Activated CD8-positive, alpha-beta memory T cell treated with anti-CD3 and anti-CD28 coated beads for 4 hours (primary cell): ENCODE results near the gene CRYGN.

Source experiments
- DNase-seq, 2 donors: peaks; one replicate each; pipeline ENCODE4 v3.0.0-alpha.2; 2020; ENCODE audit warnings: low read depth in 2 of 2

Gene CRYGN, protein sequence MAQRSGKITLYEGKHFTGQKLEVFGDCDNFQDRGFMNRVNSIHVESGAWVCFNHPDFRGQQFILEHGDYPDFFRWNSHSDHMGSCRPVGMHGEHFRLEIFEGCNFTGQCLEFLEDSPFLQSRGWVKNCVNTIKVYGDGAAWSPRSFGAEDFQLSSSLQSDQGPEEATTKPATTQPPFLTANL

DNA sequence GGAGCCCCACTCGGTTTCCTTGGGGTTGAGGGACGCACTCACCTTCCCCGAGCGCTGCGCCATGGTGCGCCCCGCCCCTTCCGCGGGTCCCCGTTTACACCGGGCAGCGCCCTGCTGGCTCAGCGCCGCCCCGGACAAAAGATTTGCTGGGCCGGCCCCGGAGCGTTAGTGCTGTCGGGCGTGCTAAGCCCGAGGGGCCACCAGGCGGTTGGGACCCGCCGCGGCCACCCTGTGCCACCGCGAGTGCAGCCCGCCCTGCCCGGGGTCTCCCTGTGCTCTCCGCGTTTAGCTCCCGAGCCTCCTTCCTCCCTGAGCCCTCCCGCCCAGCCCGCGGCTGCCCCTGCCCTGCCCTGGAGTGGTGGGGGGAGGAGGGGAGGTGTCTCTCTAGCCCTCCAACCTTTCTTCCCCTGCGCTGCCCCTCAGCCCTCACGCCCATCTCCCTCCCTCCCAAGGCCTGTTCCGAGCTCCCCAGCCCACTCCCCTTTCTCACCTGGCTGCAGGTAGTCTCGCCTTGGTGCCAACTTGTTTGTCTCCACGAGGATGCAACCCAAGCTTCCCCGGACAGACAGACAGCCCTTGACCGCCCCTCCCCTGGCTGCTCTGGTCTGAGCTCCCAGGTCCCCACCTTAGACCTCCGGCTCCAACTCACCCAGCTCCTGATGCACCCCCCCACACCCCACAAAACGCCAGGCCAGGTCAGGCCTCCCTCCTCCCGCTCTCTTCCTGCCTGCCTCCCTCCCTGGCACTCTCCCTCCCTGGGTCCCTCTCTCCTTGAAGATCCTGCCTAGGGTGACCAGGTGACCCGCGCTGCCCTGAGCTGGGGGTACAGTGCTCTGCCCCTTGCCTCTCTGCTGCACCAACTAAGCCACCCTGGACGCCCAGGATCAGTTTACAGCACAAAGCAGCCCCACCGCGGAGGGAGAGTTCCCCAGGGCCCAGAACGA is at the start of gene CRYGN:
Gene CRYGN (minus strand): TSS at position 287 of the 944 bp plus-strand sequence. CDS start 224 bp downstream, at position 63.
- no peak for DNase-seq

DNA sequence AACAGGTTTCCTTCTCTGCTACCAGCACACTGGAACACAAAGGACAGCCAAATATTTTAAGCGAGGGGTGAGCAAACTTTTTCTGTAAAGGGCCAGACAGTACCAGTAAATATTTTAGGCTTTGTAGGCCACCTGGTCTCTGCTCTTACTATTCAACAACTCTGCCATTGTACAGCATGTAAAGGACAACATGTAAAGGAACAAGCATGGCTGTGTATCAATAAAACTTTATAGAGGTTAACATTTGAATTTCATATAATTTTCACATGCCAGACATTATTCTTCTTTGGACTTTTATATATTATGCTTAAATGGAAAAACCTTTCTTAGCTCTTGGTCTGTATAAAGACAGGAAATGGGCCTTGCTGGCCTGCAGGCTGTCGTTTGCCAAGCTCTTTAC is 49.6 kb upstream of the CRYGN start:
- DNase-seq: no peak

DNA sequence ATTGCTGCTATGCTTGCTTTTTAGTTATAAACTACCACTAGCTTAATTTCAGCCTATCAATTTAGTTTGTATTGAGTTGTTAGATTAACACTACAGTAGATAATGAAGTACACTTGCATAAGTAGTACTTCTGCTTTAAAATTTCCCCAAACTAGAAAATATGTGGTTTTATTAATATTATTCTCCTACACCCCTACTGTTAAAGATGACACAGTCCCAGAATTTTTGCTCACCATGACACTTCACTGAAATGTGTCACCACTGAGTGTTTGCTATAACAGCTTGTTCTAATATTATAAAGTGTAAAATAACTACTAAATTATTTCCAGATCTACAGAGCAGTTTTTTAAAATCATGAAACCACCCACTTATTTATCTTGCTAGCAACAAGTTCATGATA is 48.2 kb upstream of the CRYGN start:
- DNase-seq: no peak

DNA sequence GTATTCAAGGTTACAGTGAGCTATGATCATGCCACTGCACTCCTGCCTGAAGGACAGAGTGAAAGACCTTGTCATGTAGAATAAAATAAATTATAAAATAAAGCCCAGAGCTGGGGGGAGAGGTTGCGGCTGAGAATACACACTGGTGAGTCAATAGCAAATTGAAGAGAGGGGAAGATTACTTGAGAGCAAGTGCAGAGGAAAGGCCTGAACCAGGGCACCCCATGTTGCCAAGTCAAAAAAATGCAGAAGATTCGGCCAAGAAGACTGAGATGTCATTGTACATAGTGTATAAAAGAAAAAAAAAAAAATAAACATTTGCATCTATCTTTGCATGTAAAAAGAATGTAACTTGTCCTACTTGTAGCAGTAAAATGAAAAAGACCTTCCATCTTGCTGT is 47.3 kb upstream of the CRYGN start:
- no peak for DNase-seq

DNA sequence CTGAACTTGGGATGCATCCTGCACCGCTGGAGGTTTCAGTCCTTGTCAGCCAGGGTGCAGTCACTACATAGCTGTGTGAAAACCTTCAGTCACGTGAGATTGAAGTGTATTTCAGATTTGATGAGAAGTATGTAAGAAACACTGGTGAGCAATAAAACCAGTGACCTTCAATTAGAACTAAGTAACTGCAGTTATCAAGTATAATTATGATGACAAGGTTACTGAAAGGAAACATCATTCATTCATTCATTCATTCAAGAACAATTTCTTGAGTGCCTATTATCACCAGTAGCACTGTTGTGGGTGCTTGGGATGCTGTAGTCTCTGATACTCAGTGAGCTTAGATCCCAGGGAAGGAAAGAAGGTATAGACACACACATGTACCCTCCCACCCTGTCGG is 46.1 kb upstream of the CRYGN start:
- no peak for DNase-seq

DNA sequence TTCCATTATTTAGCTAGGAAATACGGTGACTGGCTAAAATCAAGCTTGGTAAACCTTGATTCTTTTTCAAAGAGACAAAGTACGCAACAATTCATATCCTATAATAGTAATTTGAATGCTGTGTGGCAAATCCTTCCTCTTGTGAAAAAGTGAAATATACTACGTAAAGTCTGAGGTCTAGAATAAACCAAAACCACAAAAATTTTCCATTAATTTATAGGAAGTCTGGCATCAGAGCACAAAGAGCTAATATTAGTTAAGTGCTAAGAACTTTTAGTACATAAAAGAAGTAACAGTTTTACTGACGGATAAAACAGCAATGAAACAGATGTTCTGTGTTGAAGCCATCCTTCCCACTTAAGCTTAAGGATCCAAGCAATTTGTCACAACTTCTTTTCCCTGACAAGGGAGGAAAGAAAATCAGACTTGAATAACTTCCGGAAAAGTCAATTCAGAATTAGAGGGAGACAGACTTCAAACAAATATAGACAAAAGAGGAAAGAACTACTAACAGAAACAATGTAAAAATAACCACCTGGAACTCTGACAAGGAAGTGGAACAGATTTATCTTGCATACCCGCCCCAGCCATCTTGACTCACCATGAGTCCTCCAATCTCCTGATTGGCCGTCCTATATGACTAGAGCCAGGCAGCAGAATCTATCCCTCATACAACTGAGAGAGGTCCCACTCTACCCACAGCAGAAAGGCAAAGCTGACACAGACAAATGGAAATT is 45.2 kb upstream of the CRYGN start:
- DNase-seq: no peak

DNA sequence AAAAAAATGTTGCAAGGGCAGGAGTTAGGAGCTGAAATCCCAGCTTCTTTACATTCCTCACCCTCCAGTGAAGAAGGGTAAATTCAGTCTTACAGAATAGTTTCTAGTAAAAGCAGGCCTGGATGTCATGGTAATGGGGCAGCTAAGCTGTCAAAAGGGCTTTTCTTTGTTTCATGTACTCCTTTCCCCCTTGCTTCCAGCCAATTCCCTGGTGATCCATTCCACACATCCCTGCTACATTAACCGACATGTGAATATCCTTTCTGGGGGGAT is 43.7 kb upstream of the CRYGN start:
- DNase-seq: no peak

DNA sequence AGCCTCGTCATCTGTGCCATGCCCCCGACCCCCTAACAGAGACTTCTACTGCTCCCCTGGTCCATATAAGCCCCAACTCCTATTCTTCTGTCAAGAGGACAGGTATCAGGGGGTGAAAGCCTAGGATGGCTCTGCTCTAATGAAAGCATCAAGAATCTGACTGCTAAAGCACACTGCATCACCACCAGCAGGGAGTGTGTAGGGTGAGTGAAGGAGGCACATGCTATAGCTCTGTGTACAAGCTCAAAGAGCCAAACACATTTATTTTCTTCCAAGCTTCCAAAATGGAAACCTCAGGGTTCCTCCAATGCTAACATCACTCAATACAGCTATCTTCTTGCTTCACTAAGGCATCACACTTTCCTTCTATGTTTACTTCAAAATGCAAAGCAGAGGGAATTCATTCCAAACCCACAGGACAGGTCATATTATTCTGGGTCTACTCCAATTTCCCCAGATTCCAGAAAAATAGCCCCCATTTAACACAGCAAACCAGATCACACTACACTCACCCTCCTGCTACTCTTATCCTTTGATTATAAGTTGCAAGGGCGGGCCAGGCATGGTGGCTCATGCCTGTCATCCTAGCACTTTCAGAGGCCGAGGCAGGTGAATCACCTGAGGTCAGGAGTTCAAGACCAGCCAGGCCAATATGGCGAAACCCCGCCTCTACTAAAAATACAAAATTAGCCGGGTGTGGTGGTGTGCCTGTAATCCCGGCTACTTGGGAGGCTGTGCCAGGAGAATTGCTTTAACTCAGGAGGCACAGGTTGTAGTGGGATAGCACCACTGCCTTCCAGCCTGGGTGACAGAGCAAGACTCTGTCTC is 43.2 kb upstream of the CRYGN start:
- DNase-seq: no peak

DNA sequence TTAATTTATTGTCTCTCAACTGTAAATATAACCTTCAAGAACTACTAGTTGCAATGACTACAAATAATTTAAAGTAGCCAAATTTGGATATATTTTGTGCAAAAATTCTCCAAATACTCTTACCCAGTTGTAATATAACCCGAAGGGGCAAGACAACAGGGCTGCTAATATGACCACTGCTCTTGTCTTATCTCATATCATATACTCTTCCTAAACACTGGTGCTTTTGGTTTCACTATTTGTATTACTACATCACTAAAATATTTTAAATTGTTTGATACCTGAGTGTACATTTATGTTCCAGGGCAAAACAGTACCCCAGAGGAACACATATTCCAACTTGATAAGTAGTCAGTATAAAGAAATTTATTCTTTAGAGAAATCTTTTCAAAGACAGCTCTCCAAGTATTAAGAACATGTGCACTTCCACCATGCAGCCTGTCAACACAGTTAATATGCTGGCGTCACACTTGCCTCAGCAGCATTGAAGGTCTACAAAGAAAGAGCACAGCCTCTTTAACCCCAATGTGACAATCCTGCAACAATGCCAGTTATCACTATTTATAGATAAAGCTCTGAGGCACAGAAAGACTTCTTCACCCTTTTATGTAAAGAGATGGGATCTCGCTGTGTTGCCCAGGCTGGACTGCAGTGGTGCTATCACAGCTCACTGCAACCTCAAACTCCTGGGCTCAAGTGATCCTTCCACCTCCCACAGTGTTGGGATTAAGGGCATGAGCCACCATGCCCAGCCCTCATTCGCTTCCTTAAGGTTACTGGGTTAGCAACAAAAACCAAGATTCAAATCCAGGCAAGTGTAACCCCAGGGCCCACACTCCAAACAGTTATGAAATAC is 41.9 kb upstream of the CRYGN start:
- no peak for DNase-seq

DNA sequence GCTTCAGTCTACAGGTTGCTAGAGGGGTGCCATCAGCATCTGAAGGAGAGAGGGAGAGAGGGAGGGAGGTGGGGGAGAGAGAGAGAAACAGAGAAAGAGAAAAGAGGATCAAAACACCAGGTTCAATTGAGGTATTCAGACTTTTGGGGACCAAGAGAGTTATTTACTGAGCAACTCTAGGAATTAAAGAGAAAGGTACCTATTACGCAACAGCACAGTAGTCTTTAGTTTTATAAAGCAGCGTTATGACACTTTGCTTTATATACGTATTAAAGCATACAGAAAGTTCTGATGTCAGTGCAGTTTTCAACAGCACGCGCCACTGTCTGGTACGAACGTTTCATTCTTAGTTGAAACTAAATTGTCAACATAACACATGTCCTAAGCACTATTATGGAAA is 37.9 kb upstream of the CRYGN start:
- DNase-seq: no peak

DNA sequence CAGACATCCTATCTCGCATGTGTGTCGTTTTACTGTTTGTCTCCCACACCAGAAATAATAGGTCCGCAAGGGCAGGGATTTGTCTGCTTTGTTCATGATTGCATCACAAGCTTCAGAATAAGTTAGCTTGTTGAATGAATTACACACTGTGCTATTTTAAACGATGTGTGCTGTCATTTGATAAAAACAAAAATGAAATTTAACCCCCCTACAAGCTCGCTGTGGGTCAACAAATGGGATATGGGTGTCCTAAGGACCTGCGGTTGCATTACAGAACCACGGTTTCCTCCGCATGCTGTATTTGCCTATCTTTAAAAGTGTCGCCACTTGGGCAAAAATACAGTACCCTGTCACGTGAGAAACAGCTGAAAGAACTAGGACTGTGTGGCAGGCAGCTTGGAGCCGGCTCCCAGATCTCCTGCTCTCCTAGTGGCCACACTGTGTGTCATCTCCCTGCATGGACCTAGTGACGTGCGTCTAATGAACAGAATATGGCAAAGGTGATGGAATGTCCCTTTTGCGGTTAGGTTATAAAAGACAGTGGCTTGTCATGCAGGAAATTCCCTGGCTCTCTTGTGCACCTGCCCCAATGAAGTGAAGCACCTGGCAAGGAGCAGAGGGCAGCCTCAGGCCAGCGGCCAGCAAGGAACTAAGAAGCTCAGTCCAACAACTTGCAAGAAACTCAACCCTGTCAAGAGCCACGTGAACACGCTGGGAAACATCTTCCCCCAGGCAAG is 32.9 kb upstream of the CRYGN start:
- DNase-seq: no peak

DNA sequence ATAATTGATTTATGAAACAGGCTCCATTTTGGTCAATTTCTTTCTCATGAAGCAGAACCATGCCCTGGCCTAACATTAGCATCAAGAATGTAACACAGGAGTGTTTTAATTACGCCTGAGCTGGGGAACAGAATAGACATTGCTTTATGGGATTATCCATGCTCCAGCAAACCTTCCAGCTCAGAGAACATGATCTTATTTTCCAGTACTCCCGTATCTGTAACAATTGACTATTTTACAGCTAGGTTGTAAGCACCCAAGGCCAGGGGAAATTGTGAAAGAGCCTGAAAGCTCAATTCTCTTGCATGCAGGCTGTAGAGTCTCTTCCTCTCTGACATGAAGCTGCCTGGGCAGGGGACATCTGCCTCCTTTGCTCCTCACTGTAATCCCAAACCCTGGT is 30.8 kb upstream of the CRYGN start:
- DNase-seq: no peak

DNA sequence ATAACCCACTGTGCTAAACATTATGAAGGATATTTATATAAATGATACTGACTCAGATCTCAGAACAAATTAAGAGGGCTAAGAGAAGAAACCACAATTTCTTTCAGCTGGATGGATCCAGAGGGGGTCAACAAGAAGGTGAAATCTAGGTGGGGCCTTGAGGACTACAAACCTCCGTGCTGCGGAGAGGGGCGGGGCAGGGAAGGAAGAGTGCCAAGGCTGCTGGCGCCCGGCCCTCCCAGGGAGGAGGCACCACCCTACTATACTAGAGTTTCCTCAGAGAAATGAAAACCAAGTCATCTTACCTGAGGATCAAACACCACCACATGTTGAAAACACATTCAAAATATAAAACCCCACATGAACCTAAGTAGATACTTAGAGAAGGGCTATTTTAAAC is 29.3 kb upstream of the CRYGN start:
- no peak for DNase-seq

DNA sequence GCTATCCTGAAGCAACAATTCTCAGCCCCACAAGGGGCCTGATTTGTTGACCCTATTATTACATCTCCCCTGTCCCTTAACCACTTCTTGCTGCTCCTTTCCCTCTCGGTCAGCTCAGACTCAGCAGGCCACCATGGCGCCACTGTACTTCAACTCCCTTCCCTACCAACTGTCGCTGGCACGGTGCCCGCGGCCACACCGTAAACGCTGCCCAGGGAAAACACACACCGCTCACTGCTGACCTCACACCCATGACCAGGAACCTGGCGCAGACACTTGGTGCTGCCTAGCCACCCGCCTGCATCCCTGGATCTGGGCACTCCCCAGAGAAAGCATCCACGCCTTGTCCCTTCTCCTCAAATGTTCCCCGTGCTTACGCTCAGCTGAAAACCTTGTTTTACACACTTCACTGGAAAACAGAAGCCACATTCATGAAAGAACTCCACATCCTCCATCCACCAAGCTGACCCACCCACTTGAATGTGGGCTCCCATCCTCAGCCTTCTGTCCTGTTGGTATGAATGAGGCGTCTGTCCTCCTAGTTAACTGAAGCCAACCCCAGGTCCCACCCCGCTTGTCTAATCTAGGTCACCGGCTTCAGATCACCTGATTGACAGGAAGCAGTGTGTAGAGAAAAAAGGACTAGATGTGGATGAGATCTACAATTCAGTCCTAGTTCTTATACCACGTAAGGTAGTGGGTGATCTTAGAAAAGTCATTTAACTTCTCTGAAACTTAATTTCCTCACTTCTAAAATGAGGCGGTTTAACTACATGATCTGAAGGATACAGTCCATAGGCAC is 28.5 kb upstream of the CRYGN start:
- no peak for DNase-seq

DNA sequence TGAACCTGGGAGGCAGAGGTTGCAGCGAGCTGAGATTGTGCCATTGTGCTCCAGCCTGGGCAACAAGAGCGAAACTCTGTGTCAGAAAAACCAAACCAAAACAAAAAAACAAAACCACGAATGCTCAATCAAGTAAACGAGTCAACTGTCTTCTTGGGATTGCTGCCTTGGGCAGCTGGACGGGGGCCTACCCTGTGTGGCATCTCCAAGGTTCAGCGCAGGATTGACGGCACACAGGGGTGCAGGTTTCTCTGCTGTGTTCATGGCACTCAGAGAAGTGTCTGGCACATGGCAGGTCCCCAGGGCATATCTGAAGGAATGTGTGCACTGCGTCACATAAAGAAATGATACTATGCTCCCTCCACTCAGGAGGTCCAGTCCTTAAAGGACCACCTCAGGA is 25.2 kb upstream of the CRYGN start:
- no peak for DNase-seq

DNA sequence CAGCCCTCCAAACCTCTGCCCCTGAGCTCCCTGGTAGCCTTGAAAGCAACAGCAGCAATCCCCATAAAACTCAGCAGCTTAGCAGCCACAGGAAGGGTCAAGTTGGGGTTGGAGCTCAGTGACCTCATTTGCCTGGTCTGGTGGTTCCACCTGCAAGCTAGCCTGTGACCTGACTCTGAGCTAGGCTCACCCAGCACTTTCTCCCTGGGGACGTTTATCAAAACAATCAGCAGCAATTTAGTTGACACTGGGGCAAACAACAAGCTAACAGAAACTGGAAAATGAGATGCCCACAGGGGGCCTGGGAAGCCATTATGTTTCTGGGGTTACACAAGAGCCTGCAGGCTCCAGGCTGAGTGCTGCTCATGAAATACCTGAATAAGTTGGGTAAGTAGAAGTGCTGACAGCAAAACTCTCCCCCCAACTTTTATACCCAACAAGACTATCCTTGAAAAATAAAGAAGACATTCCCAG is 22.4 kb upstream of the CRYGN start:
- DNase-seq: no peak

DNA sequence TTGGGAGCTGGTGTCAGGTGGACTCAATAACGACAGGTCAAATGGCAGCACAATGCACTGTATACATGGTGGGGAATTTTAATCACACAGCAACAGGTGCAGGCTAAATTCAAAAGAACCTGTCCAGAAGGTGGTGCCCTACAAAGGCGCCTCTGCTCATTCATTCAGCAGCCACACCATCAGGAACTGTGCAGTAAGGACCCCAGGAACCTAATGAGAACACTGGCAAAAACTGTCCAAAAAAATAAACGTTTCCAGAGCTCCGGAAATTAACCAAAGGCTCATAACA is 21.9 kb upstream of the CRYGN start:
- DNase-seq: no peak

DNA sequence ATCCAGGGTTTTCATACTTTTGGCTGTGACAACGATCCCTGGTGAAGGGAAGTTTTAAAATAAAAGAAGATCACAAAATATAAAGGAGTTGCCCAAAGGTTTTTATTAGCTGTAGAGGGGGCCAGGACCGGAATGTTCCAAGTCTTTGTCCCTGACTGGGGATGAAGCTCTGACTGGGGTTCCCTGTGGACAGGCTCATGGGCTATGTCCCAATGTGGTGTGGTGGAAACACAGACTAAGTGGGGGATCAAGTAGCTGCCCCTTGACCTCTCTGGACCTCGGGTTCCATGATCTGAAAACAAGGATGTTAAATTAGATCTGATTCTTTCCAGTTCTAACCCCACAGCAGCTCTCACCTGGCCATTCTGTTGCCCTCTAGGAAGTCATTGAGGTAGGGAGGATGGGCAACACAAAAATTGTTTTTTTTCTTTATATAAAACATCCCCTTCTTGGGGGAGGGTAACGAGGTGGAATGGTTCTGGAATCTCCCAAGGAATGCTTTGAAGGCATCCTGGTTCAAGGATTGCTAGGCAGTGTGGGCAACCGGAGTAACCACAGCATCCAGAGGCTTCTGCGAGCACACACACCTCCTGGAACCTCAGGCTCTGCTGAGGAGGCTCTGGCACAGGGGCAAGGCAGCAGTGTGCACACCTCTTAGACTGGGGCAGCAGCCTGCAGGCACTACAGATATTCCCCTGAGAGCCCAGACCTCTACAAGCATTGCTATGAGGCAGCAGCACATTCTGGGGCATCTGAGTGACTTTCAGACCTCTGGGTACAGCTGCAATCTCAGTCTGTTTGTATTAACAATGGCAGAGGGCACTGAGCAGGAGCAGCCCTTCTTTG is 21.4 kb upstream of the CRYGN start:
- no peak for DNase-seq

DNA sequence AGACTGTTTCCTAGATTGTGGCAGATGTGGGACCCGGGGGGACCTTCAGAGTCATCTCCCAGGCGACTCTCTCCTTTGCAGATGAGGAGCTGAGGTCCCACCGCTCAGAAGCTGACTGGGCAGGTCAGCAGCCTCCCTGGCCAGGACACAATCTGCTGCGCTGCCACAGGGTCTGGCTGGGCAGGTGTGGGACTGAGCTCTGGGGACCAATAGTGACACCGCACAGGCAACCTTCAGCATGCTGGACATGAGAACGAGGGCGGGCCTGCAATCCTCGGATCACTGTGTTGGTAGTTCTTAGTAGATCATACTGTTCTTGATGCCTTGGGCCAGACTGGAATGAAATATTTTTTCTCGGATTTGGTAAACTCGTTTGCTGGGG is 20.5 kb upstream of the CRYGN start:
- DNase-seq: no peak
